Spleen (tissue), 11 donors: ENCODE data around the gene UNC45B. TPM values are rescaled to one million over a fixed set of nuclear protein-coding genes. Genes with fewer than 3 reads are reported as not detected.

Experiments used
- DNase-seq: peaks from one replicate; pipeline ENCODE4 v3.0.0-alpha.2; 2020
- H3K27ac ChIP-seq, 8 donors: fragments of 200-600 bp; sonication (generic) in 7 of 8; 1 replicate in 4 of 8; 2 replicates in 4 of 8; pipeline versions ENCODE4 v1.5.0 to v1.8.0; 2016 to 2021; ENCODE audit warnings: inconsistent platforms in 4 of 8, mild to moderate bottlenecking in 4 of 8, moderate library complexity in 1 of 8
- H3K27me3 ChIP-seq, 7 donors: fragments of 200-600 bp; sonication (generic) in 6 of 7; replicated peaks in 1 of 7; 1 replicate in 4 of 7; 2 replicates in 3 of 7; pipeline versions ENCODE4 v1.5.0 to v1.8.0; 2016 to 2021; ENCODE audit warnings: inconsistent platforms in 3 of 7, mild to moderate bottlenecking in 1 of 7
- H3K36me3 ChIP-seq, 6 donors: fragments of 200-600 bp; sonication (generic) in 5 of 6; 1 replicate in 4 of 6; 2 replicates in 2 of 6; pipeline versions ENCODE4 v1.5.0 to v1.8.0; 2016 to 2021; ENCODE audit warnings: inconsistent platforms in 2 of 6
- H3K4me1 ChIP-seq, 6 donors: fragments of 200-600 bp; sonication (generic) in 5 of 6; 1 replicate in 3 of 6; 2 replicates in 3 of 6; pipeline versions ENCODE4 v1.5.0 to v1.8.0; 2016 to 2021; ENCODE audit warnings: inconsistent platforms in 3 of 6
- H3K4me3 ChIP-seq, 8 donors: fragments of 200-600 bp; sonication (generic) in 7 of 8; 1 replicate in 4 of 8; 2 replicates in 4 of 8; pipeline versions ENCODE4 v1.5.0 to v1.8.0; 2016 to 2021; ENCODE audit warnings: inconsistent platforms in 4 of 8, mild to moderate bottlenecking in 4 of 8, moderate library complexity in 2 of 8
- H3K9me3 ChIP-seq, 8 donors: fragments of 200-600 bp; sonication (generic) in 7 of 8; 1 replicate in 4 of 8; 2 replicates in 4 of 8; pipeline versions ENCODE4 v1.5.0 to v1.8.0; 2016 to 2021; ENCODE audit warnings: inconsistent platforms in 4 of 8
- POLR2A ChIP-seq, 3 donors: fragments of 450-650 bp; IDR thresholded peaks; one replicate each; pipeline ENCODE4 v1.5.1; 2017; ENCODE audit warnings: antibody characterized with exemption in 3 of 3, mild to moderate bottlenecking in 1 of 3
- POLR2AphosphoS5 ChIP-seq, 3 donors: sonication (generic); formaldehyde crosslinking; IDR thresholded peaks; one replicate each; pipeline ENCODE4 v1.5.1; 2017; ENCODE audit warnings: antibody characterized with exemption in 3 of 3
- WGBS, 5 donors: extraction: QIAGEN DNeasy Blood & Tissue Kit in 3 of 5; methylation state at CpG; one replicate each; pipeline versions ENCODE4 v1.1.5 to v1.1.7; 2013 to 2018; 5-methylcytosine and 5-hydroxymethylcytosine counted together
- intact Hi-C: fragments of 100-400 bp; cut with DNase I; formaldehyde crosslinking; loops from one replicate; pipeline ENCODE4 v1.15.0; 2023; ENCODE audit warnings: low total_unique reads
- polyA plus RNA-seq, 3 donors: library from polyadenylated mRNA; stranded (reverse); fragments of 200-250 nt; gene quantifications; one replicate each; pipeline ENCODE4 v1.2.1, GENCODE V29; 2013
- total RNA-seq, 7 donors: library from RNA; depleted of rRNA in 3 of 7; stranded (reverse); fragments of >200 nt in 3 of 7; fragmentation: NEBNext Ultra II Directional in 4 of 7; extraction: Animal tissue kit (Norgen Biotek cat#: 25700) in 4 of 7; gene quantifications; one replicate each; pipeline versions ENCODE4 v1.1.0 to v1.2.1, GENCODE V29; 2016 to 2021
- TF ChIP-seq, protein P1 (sequence below), 11 experiments: fragments of 200-600 bp in 7 of 11; fragments of 450-650 bp in 4 of 11; sonication (generic) in 4 of 11; IDR thresholded peaks in 8 of 11; conservative IDR thresholded peaks in 3 of 11; 1 replicate in 7 of 11; 2 replicates in 4 of 11; pipeline versions ENCODE4 v1.4.0 to v1.8.0; 2016 to 2021; ENCODE audit warnings: antibody characterized with exemption in 11 of 11, inconsistent platforms in 4 of 11, mild to moderate bottlenecking in 1 of 11
- donor health status: healthy with polysubstance abuse.
- donor health status: DM: no; HTN: no; CAD: no; lungs with moderate emphysema.
- donor health status: DM: no; HTN: no; CAD: no.
- donor health status: Bipolar disorder and iron deficiency.
- donor health status: healthy.
- donor health status: DM: no; HTN: no; CAD: no.
- donor health status: DM: yes; HTN: yes; CAD: no.

The UNC45B gene
- total and polyA plus RNA-seq, 10 donors = 0.08 to 3.9 (median 1.8) TPM

DNA sequence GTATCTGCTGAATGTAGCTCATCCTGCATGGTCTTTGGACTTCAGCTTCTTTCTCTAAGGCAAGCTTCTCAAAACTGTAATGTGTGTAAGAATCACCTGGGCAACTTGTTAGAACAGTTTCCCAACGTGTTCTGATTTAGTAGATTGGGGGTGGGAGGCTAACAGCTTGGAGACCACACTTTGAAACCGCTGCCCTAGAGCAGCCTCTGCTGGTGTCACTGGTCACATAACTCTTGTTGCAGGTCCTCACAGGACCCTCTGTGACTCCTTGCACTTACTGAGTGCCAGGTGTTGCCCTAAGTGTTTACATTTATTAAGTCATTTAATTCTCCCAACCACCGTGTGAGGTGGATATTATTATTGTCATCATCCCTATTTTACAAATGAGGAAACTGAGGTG lies 36.7 kb downstream of the UNC45B start:
- Histone ChIP-seq H3K4me3 (no peak overlapping the region), H3K4me1 (peaks cover 0 to 13% (median 0%) of the 10 kb centered on the region in 6 donors), H3K27ac (no peak overlapping the region), H3K9me3 (peaks cover 0 to 2% (median 0%) of the 10 kb centered on the region in 8 donors), H3K36me3 (no peaks in the 10 kb centered on the region), H3K27me3 (no peaks in the 10 kb centered on the region)
- no peak for DNase-seq
- 59 to 67% (median 63%) methylated on average over 3 of the region's 3 CpGs for whole genome bisulfite sequencing, 5 donors
- TF ChIP-seq, protein P1, sequence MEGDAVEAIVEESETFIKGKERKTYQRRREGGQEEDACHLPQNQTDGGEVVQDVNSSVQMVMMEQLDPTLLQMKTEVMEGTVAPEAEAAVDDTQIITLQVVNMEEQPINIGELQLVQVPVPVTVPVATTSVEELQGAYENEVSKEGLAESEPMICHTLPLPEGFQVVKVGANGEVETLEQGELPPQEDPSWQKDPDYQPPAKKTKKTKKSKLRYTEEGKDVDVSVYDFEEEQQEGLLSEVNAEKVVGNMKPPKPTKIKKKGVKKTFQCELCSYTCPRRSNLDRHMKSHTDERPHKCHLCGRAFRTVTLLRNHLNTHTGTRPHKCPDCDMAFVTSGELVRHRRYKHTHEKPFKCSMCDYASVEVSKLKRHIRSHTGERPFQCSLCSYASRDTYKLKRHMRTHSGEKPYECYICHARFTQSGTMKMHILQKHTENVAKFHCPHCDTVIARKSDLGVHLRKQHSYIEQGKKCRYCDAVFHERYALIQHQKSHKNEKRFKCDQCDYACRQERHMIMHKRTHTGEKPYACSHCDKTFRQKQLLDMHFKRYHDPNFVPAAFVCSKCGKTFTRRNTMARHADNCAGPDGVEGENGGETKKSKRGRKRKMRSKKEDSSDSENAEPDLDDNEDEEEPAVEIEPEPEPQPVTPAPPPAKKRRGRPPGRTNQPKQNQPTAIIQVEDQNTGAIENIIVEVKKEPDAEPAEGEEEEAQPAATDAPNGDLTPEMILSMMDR (IDR thresholded peaks at IDR 0.05 in 8 of 11, conservative IDR thresholded peaks at IDR 0.05 in 3 of 11) = no peak
- TF ChIP-seq POLR2AphosphoS5 (IDR thresholded peaks at IDR 0.05) = no peak
- no peak for TF ChIP-seq POLR2A (IDR thresholded peaks at IDR 0.05)
- intact Hi-C loops = no loop called here

DNA sequence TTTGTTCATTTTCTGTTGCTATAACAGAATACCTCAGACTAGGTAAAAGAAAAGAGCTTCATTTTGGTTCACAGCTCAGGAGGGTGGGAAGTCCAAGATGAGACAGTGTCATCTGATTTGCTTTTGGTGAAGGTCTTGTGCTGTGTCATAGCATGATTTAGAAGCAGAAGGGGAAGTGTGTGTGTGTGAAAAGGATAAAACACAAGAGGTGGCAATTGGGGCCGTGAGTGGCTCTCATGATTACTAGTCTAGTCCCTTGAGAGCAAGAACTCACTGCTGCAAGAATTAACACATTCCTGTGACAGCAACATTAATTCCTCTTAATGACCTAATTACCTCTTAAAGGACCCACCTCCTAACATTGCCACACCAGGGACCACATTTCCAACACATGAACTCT lies 38.2 kb downstream of the UNC45B start:
- TF ChIP-seq, protein P1 (IDR thresholded peaks at IDR 0.05 in 8 of 11, conservative IDR thresholded peaks at IDR 0.05 in 3 of 11) = no peak
- TF ChIP-seq POLR2AphosphoS5 (IDR thresholded peaks at IDR 0.05) = no peak
- TF ChIP-seq POLR2A (IDR thresholded peaks at IDR 0.05) = no peak
- Histone ChIP-seq H3K36me3 (no peaks in the 10 kb centered on the region), H3K4me1 (peaks cover 0 to 21% (median 0%) of the 10 kb centered on the region in 6 donors), H3K4me3 (no peak overlapping the region), H3K9me3 (no peaks in the 10 kb centered on the region), H3K27me3 (no peaks in the 10 kb centered on the region), H3K27ac (no peak overlapping the region)
- intact Hi-C loops = no loop called here
- DNase-seq = no peak
- 3 to 39% (median 36%) methylated on average over 1 of the region's 1 CpG for WGBS, 5 donors

DNA sequence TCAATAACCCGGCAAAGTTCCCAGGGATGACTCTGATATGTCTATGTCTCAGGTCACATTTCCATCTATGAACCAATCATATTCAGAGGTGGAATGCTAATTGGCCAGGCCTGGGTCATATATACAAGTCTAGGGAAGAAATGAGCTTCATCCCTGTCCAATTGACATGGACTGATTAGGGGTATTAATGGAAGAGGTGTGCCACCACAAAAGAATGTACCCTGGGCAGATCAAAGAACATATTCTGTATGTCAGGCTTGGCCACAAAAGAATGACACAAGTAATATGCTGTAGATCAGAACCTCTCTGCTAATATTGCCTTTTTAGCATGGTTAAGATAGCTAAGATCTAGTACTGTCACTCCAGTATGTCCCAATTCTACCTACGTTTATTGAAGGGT lies 39.9 kb downstream of the UNC45B start:
- TF ChIP-seq, protein P1 (IDR thresholded peaks at IDR 0.05 in 8 of 11, conservative IDR thresholded peaks at IDR 0.05 in 3 of 11) = no peak
- TF ChIP-seq POLR2A (IDR thresholded peaks at IDR 0.05) = no peak
- no peak for TF ChIP-seq POLR2AphosphoS5 (IDR thresholded peaks at IDR 0.05)
- Histone ChIP-seq H3K27me3 (no peaks in the 10 kb centered on the region), H3K4me1 (peaks cover 0 to 21% (median 0%) of the 10 kb centered on the region in 6 donors), H3K9me3 (no peaks in the 10 kb centered on the region), H3K4me3 (no peak overlapping the region), H3K36me3 (no peaks in the 10 kb centered on the region), H3K27ac (peak overlapping the region in 1 of 8 donors; percentile 16)
- intact Hi-C loops = no loop called here
- 86 to 91% (median 88%) methylated on average over 2 of the region's 2 CpGs for WGBS, 5 donors
- DNase-seq = no peak

DNA sequence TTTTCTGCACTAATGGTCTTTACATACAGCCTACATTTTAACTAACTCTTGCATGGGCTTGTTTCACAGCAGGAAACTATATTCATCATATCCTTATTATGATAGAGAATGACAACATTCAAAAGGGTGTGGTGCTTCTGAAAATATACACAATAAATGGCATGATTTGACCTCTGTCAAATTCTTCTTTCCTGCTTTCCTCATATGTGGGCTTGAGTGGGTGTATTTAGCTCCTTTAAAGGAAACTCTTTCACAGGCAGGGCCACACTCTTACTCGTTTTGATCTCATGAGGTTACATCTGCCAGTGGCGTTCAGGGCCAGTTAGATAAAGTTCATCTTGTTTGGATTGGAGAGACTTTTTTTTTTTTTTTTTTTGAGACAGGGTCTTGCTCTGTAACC lies 40.5 kb downstream of the UNC45B start:
- Histone ChIP-seq H3K27me3 (no peaks in the 10 kb centered on the region), H3K4me1 (peaks cover 0 to 21% (median 0%) of the 10 kb centered on the region in 6 donors), H3K36me3 (no peaks in the 10 kb centered on the region), H3K27ac (peak overlapping the region in 2 of 8 donors; percentile 4 to 16), H3K9me3 (no peaks in the 10 kb centered on the region), H3K4me3 (no peak overlapping the region)
- no peak for TF ChIP-seq POLR2A (IDR thresholded peaks at IDR 0.05)
- TF ChIP-seq, protein P1 (IDR thresholded peaks at IDR 0.05 in 8 of 11, conservative IDR thresholded peaks at IDR 0.05 in 3 of 11) = no peak
- TF ChIP-seq POLR2AphosphoS5 (IDR thresholded peaks at IDR 0.05) = no peak
- 34 to 55% (median 41%) methylated on average over 2 of the region's 2 CpGs for WGBS, 5 donors
- DNase-seq = no peak
- intact Hi-C loops = no loop called here
